Amygdala (tissue), 56 donors: Measurements from ENCODE around the gene SCN2B.
A peak's percentile ranks its signal among the peaks of the same experiment; 100 is the strongest.
"Not testable (repeated sequence)": the region's sequence is repeated elsewhere in the genome, so short reads cannot be mapped to it uniquely, and the experiment has no call there.

ENCODE experiments used
- DNase-seq, 56 donors: peaks; one replicate each; lab custom pipeline; 2025; lab: John Stamatoyannopoulos, UW

SCN2B gene

GRCh38 chr11:118207079-118207478 is 30.6 kb upstream of the SCN2B start:
- no peak for DNase-seq

GRCh38 chr11:118206391-118207031 is 30.1 kb upstream of the SCN2B start:
- no peak for DNase-seq

GRCh38 chr11:118205606-118206378 is 29.4 kb upstream of the SCN2B start:
- no peak for DNase-seq

GRCh38 chr11:118202599-118203422 is 26.4 kb upstream of the SCN2B start:
- DNase-seq: no peak

- no peak for DNase-seq
Measured at GRCh38 chr11:118201966-118202365, 25.5 kb upstream of the SCN2B start.

- no peak for DNase-seq
Measured at GRCh38 chr11:118200901-118201680, 24.7 kb upstream of the SCN2B start.

GRCh38 chr11:118200497-118200896 is 24.1 kb upstream of the SCN2B start:
- no peak for DNase-seq

- DNase-seq: no peak
Measured at GRCh38 chr11:118199135-118199534, 22.7 kb upstream of the SCN2B start.

GRCh38 chr11:118198370-118198769 is 21.9 kb upstream of the SCN2B start:
- DNase-seq: peak in 47 of 56 donors; percentile 13 to 85 (median 45)

GRCh38 chr11:118194835-118195627 is 18.6 kb upstream of the SCN2B start:
- peak in 47 of 56 donors; percentile 10 to 86 (median 59) for DNase-seq

- DNase-seq: no peak
Measured at GRCh38 chr11:118193910-118194566, 17.6 kb upstream of the SCN2B start.

- not testable (repeated sequence) for DNase-seq
Measured at GRCh38 chr11:118192817-118193216, 16.4 kb upstream of the SCN2B start.

GRCh38 chr11:118190942-118191506 is 14.6 kb upstream of the SCN2B start:
- not testable (repeated sequence) for DNase-seq

- DNase-seq: no peak
Measured at GRCh38 chr11:118186346-118187107, 10.1 kb upstream of the SCN2B start.

- DNase-seq: no peak
Measured at GRCh38 chr11:118184784-118185579, 8.5 kb upstream of the SCN2B start.

- not testable (repeated sequence) for DNase-seq
Measured at GRCh38 chr11:118183691-118184090, 7.3 kb upstream of the SCN2B start.

GRCh38 chr11:118180300-118180703 is 3.9 kb upstream of the SCN2B start:
- DNase-seq: peak in 54 of 56 donors; percentile 20 to 96 (median 86)
